PC-3 (cell line): ENCODE measurements around the gene AXL. TPM values are rescaled to one million over a fixed set of nuclear protein-coding genes. Genes with fewer than 3 reads are reported as not detected.

ENCODE experiments used
- ATAC-seq: fragments of 200-7000 bp; cut with Tn5 transposase; 2 replicates; pipeline ENCODE4 v1.9.1; 2020; ENCODE audit warnings: mild to moderate bottlenecking, moderate library complexity
- BruUV-seq: library from RNA; stranded (reverse); fragments of 400-500 nt; replicated peaks from 2 replicates; lab custom pipeline; 2021; lab: Mats Ljungman, UMichigan
- CTCF ChIA-PET: fragments of 300-600 bp; sonication (Branson Sonifier 250); formaldehyde crosslinking; loops from one replicate; lab custom pipeline; 2022; ENCODE audit warnings: antibody characterized with exemption; lab: Charles Lee
- POLR2A ChIA-PET: fragments of 300-600 bp; sonication (Branson Sonifier 250); formaldehyde crosslinking; loops from one replicate; lab custom pipeline; 2022; ENCODE audit warnings: antibody characterized with exemption; ENCODE audit not compliant: unreplicated experiment; lab: Charles Lee
- DNase-seq: peaks from one replicate; pipeline ENCODE4 v3.0.0-alpha.2; 2015
- H2AFZ ChIP-seq: fragments of 300-600 bp; sonication (generic); 2 replicates; pipeline ENCODE4 v1.6.0; 2016; ENCODE audit warnings: antibody characterized with exemption, low read length
- H3F3A ChIP-seq: fragments of 300-600 bp; sonication (generic); one replicate; pipeline ENCODE4 v1.6.0; 2017; ENCODE audit warnings: antibody characterized with exemption, low read length, control low read depth, mild to moderate bottlenecking; ENCODE audit not compliant: unreplicated experiment
- H3K27ac ChIP-seq: fragments of 300-600 bp; sonication (generic); 2 replicates; pipeline ENCODE4 v1.5.1; 2016; ENCODE audit warnings: mild to moderate bottlenecking, low read length
- H3K27me3 ChIP-seq: fragments of 300-600 bp; sonication (generic); 2 replicates; pipeline ENCODE4 v1.6.1; 2016; ENCODE audit warnings: low read length, mixed read lengths
- H3K36me3 ChIP-seq: fragments of 300-600 bp; sonication (generic); 2 replicates; pipeline ENCODE4 v1.6.1; 2016; ENCODE audit warnings: low read depth, mixed run types, low read length, mixed read lengths
- H3K4me1 ChIP-seq: fragments of 300-600 bp; sonication (generic); 2 replicates; pipeline ENCODE4 v1.5.1; 2016; ENCODE audit warnings: low read length; ENCODE audit not compliant: insufficient read depth
- H3K4me2 ChIP-seq: fragments of 300-600 bp; sonication (generic); 2 replicates; pipeline ENCODE4 v1.6.0; 2016; ENCODE audit warnings: low read length
- H3K4me3 ChIP-seq: fragments of 300-600 bp; sonication (generic); 2 replicates; pipeline ENCODE4 v1.5.1; 2016; ENCODE audit warnings: mild to moderate bottlenecking, low read length, mixed read lengths
- H3K79me2 ChIP-seq: fragments of 300-600 bp; sonication (generic); 2 replicates; pipeline ENCODE4 v1.6.1; 2017; ENCODE audit warnings: low read length, mixed read lengths
- H3K9ac ChIP-seq: fragments of 300-600 bp; sonication (generic); 2 replicates; pipeline ENCODE4 v1.6.0; 2016; ENCODE audit warnings: mild to moderate bottlenecking, low read length
- H3K9me2 ChIP-seq: fragments of 300-600 bp; sonication (generic); replicated peaks from 2 replicates; pipeline ENCODE4 v1.6.1; 2016; ENCODE audit warnings: mixed run types, low read length, mixed read lengths
- H3K9me3 ChIP-seq: fragments of 300-600 bp; sonication (generic); 2 replicates; pipeline ENCODE4 v1.6.1; 2016; ENCODE audit warnings: low read length, mixed read lengths
- H4K20me1 ChIP-seq: fragments of 300-600 bp; sonication (generic); 2 replicates; pipeline ENCODE4 v1.6.1; 2016; ENCODE audit warnings: low read length, mixed read lengths
- EZH2 ChIP-seq: fragments of 300-600 bp; sonication (generic); IDR thresholded peaks from one replicate; pipeline ENCODE4 v1.6.1; 2017; ENCODE audit warnings: antibody characterized with exemption, mild to moderate bottlenecking, low read length; ENCODE audit not compliant: unreplicated experiment
- EZH2phosphoT487 ChIP-seq: fragments of 300-600 bp; sonication (generic); IDR thresholded peaks from 2 replicates; pipeline ENCODE4 v1.6.1; 2018; ENCODE audit warnings: mild to moderate bottlenecking, antibody characterized with exemption, low read length, borderline replicate concordance
- intact Hi-C: fragments of 100-400 bp; cut with micrococcal nuclease; formaldehyde crosslinking; loops from 2 replicates; pipeline ENCODE4 v1.9.0; 2023
- total RNA-seq: library from RNA; depleted of rRNA; stranded (reverse); fragments of >200 nt; gene quantifications from 2 replicates; pipeline ENCODE4 v1.2.3, GENCODE V29; 2014
- TF ChIP-seq, protein P1 (sequence below): fragments of 300-600 bp; sonication (generic); conservative IDR thresholded peaks from 2 replicates; pipeline ENCODE4 v1.5.1; 2017; ENCODE audit warnings: antibody characterized with exemption, low read depth, mild to moderate bottlenecking, low read length

AXL gene
- total RNA-seq, 1 experiment from 2014 or later: 172 TPM

DNA sequence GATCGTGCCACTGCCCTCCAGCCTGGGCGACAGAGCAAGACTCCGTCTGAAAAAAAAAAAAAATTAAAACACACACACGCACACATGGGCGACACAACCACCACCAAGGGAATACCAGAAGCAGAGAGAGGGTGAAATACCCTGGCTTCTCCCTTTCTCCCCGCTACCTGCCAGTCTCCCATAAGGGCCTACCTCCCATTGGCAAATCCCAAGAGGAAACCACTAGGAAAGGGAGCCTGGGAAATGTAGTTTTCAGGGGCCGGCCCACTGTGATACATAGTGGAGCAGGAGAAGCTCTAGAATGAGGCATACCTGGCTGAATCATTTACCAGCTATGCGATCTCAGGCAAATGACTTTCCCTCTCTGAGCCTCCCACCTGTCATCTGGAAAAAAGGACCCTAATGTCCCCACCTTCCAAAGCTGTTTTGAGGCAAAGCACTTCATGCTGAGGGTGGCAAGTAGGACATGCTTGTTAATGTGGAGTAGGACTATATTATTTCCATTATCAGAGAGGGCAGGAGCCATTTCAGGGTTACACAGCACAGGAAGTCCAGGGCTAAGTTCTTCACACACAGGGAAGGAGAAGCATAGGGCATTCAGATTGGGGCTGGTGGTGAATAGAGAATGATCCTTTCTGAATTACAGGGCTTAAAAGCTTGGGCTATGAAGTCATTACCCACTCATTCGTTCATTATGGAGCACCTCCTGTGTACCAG, 30.8 kb downstream of the AXL start:
- H3K79me2 ChIP-seq: no peaks in the 10 kb centered on the region
- H3K4me2 ChIP-seq: no peak overlapping the region
- intact Hi-C loops: no loop called here
- BruUV-seq: no TSS peak
- H3F3A ChIP-seq: no peaks in the 10 kb centered on the region
- H3K9ac ChIP-seq: no peak overlapping the region
- DNase-seq (peak; percentile 34), ATAC-seq (no peak)
- peaks cover 16% of the 10 kb centered on the region for H3K36me3 ChIP-seq
- CTCF ChIA-PET: interaction anchor here (1.0 kb wide), 1 partner anchor 13 kb away, joined by 3 read pairs; no protein-coding TSS in a partner anchor
- H3K4me3 ChIP-seq: no peak overlapping the region
- H3K27ac ChIP-seq: no peak overlapping the region
- H3K4me1 ChIP-seq: no peaks in the 10 kb centered on the region
- no peaks in the 10 kb centered on the region for H3K27me3 ChIP-seq
- no peak overlapping the region for H2AFZ ChIP-seq
- no peaks in the 10 kb centered on the region for H3K9me3 ChIP-seq
- TF ChIP-seq EZH2 (no peak), EZH2phosphoT487 (no peak)
- POLR2A ChIA-PET: no interaction called here
- H4K20me1 ChIP-seq: no peaks in the 10 kb centered on the region
- H3K9me2 ChIP-seq: no peaks in the 10 kb centered on the region

DNA sequence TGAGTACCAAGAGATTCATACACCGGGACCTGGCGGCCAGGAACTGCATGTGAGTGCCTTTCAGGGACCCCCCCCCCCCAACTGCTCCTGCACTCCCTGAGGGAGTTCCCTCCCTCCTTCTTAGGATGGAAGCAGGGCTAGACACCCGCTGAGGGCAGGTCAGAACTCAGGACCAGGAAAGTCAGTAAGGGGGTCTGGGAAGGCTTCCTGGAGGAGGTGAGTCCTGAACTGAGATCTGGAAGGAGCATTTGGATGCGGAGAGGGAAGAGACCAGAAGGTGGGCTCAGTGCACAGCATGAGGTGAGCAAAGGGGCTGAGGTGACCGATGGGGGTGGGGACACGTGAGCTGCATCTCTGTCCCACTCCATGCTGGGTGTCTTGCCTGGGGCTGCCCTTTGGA, 34.6 kb downstream of the AXL start:
- H3K4me2 ChIP-seq: no peak overlapping the region
- no peaks in the 10 kb centered on the region for H3K9me3 ChIP-seq
- peaks cover 33% of the 10 kb centered on the region for H3K36me3 ChIP-seq
- no peak overlapping the region for H3K27ac ChIP-seq
- no peak overlapping the region for H2AFZ ChIP-seq
- intact Hi-C loops: no loop called here
- no peak overlapping the region for H3K4me3 ChIP-seq
- no peaks in the 10 kb centered on the region for H3K9me2 ChIP-seq
- ChIA-PET POLR2A (no interaction called here), CTCF (no interaction called here)
- H3K27me3 ChIP-seq: no peaks in the 10 kb centered on the region
- BruUV-seq: no TSS peak
- no peaks in the 10 kb centered on the region for H3F3A ChIP-seq
- H3K9ac ChIP-seq: no peak overlapping the region
- TF ChIP-seq EZH2 (no peak), EZH2phosphoT487 (no peak)
- TF ChIP-seq, protein P1, sequence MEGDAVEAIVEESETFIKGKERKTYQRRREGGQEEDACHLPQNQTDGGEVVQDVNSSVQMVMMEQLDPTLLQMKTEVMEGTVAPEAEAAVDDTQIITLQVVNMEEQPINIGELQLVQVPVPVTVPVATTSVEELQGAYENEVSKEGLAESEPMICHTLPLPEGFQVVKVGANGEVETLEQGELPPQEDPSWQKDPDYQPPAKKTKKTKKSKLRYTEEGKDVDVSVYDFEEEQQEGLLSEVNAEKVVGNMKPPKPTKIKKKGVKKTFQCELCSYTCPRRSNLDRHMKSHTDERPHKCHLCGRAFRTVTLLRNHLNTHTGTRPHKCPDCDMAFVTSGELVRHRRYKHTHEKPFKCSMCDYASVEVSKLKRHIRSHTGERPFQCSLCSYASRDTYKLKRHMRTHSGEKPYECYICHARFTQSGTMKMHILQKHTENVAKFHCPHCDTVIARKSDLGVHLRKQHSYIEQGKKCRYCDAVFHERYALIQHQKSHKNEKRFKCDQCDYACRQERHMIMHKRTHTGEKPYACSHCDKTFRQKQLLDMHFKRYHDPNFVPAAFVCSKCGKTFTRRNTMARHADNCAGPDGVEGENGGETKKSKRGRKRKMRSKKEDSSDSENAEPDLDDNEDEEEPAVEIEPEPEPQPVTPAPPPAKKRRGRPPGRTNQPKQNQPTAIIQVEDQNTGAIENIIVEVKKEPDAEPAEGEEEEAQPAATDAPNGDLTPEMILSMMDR: no peak
- ATAC-seq (no peak), DNase-seq (no peak)
- no peaks in the 10 kb centered on the region for H3K79me2 ChIP-seq
- H4K20me1 ChIP-seq: no peaks in the 10 kb centered on the region
- no peaks in the 10 kb centered on the region for H3K4me1 ChIP-seq

DNA sequence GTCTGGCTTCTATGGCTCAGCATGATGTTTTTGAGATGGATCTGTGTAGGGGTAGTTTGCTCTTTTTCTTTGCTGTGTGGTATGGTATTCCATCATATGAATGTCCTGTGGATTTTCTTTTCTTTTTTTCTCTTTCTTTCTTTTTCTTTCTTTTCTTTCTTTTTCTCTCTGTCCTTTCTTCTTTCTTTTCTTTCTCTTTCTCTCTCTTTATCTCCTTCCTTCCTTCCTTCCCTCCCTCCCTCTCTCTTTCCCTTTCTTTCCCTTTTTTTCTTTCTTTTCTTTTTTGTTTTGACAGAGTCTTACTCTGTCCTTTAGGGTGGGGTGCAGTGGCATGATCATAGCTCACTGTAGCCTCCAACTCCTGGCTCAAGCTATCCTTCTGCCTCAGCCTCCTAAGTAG, 36.1 kb downstream of the AXL start:
- ChIA-PET POLR2A (no interaction called here), CTCF (no interaction called here)
- intact Hi-C loops: no loop called here
- Histone ChIP-seq H3K79me2 (no peaks in the 10 kb centered on the region), H3K9ac (no peak overlapping the region), H3K4me3 (no peak overlapping the region), H3K27ac (no peak overlapping the region), H2AFZ (no peak overlapping the region), H4K20me1 (no peaks in the 10 kb centered on the region), H3K9me3 (no peaks in the 10 kb centered on the region), H3K4me1 (no peaks in the 10 kb centered on the region), H3K27me3 (no peaks in the 10 kb centered on the region), H3K36me3 (peaks cover 42% of the 10 kb centered on the region), H3F3A (no peaks in the 10 kb centered on the region), H3K4me2 (no peak overlapping the region), H3K9me2 (no peaks in the 10 kb centered on the region)
- BruUV-seq: no TSS peak
- TF ChIP-seq, protein P1: no peak
- TF ChIP-seq EZH2: no peak
- no peak for TF ChIP-seq EZH2phosphoT487
- no peak for DNase-seq
- ATAC-seq: no peak
